ENCODE measurements around the gene SORL1-AS1.

The SORL1-AS1 gene

DNA sequence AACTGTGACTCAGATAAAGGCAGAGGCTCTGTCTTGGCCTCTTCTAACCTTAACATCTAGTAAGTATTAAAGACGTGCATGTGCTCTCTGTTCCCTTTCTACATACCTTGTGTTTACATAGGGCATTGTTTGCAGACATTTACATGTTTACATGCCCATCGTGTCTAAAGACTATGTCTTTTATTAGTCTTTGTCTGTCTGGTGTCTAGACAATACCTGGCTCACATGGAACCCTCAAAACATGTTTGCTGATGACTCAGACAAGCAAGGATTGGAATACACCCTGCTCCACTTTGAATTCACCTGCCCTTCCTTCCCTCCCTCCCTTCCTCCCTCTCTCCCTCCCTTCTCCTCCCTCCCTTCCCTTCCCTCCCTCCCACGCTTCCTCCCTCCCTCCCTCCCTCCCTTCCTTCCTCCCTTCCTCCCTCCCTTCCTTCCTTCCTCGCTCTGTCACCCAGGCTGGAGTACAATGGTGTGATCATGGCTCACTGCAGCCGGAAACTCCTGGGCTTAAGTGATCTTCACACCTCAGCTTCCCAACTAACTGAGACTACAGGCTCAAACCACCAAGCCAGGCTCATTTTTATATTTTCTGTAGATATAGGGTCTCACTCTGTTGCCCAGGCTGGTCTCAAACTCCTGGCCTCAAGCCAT lies 23.7 kb upstream of the SORL1-AS1 start:
- BruUV-seq (replicated peaks), result no TSS peak
- H4K8ac ChIP-seq (ENCODE audit: low read depth in 2 of 2, low read length in 2 of 2), result no peak overlapping the region
- H3K9me1 ChIP-seq (ENCODE audit: insufficient read depth, low read length), result peaks cover 5% of the 10 kb centered on the region
- POLR2A ChIA-PET (ENCODE audit: unreplicated experiment), result no interaction called here
- H4K91ac ChIP-seq (ENCODE audit: insufficient read depth, low read depth, low read length), result no peak overlapping the region
- no peak overlapping the region for H3K4me3 ChIP-seq (ENCODE audit: insufficient read depth, low read depth, low read length)
- peaks cover 7% of the 10 kb centered on the region for H3K27me3 ChIP-seq (ENCODE audit: control insufficient read depth, insufficient read depth, low read length)
- no peak overlapping the region for H2BK20ac ChIP-seq (ENCODE audit: low read depth, low read length)
- dilution Hi-C loops (cut with HindIII; ENCODE audit: low sequenced_read_pairs, unreplicated experiment) (no loop called here), in situ Hi-C loops (cut with MboI; ENCODE audit: low sequenced_read_pairs) (no loop called here), intact Hi-C loops (cut with micrococcal nuclease) (no loop called here)
- no peak for ATAC-seq (ENCODE audit: low read depth)
- no peak overlapping the region for H2BK5ac ChIP-seq (ENCODE audit: low read depth, low read length, poor library complexity, severe bottlenecking)
- H3K27ac ChIP-seq (ENCODE audit: insufficient read depth, low read length), result no peak overlapping the region
- WGBS, 2 experiments (ENCODE audit: extremely low coverage in 2 of 2, insufficient read length in 1 of 2), result no CpG with 5 or more reads among the region's 5 CpGs
- H3K9me3 ChIP-seq (ENCODE audit: control insufficient read depth, insufficient read depth, low read length), result no peaks in the 10 kb centered on the region
- TF ChIP-seq BHLHE40 (IDR thresholded peaks at IDR 0.05; ENCODE audit: low read depth, low read length) (no peak), FOS (IDR thresholded peaks at IDR 0.05; ENCODE audit: low read depth, low read length) (no peak), MAZ (IDR thresholded peaks at IDR 0.05; ENCODE audit: borderline replicate concordance, low read depth, low read length) (no peak), SMC3 (IDR thresholded peaks at IDR 0.05; ENCODE audit: low read depth, low read length) (no peak), RAD21 (IDR thresholded peaks at IDR 0.05; ENCODE audit: low read length) (no peak)
- TF ChIP-seq, protein P1, sequence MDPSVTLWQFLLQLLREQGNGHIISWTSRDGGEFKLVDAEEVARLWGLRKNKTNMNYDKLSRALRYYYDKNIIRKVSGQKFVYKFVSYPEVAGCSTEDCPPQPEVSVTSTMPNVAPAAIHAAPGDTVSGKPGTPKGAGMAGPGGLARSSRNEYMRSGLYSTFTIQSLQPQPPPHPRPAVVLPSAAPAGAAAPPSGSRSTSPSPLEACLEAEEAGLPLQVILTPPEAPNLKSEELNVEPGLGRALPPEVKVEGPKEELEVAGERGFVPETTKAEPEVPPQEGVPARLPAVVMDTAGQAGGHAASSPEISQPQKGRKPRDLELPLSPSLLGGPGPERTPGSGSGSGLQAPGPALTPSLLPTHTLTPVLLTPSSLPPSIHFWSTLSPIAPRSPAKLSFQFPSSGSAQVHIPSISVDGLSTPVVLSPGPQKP (IDR thresholded peaks at IDR 0.05; ENCODE audit: borderline replicate concordance, low read depth, low read length), result no peak
- H3K56ac ChIP-seq (ENCODE audit: extremely low read depth, insufficient read depth, low read length), result no peak overlapping the region
- H3K4me1 ChIP-seq (ENCODE audit: control insufficient read depth, insufficient read depth, low read length), result no peaks in the 10 kb centered on the region
- no peak for DNase-seq
- no peak overlapping the region for H4K5ac ChIP-seq (ENCODE audit: low read depth, low read length)
- H2AK5ac ChIP-seq (ENCODE audit: low read depth, low read length), result no peak overlapping the region
- no peak overlapping the region for H2AK9ac ChIP-seq (replicated peaks; ENCODE audit: low read depth, low read length, poor library complexity)
- no peak overlapping the region for H3K14ac ChIP-seq (replicated peaks; ENCODE audit: low read depth, low read length)
- H3K36me3 ChIP-seq (ENCODE audit: control insufficient read depth, insufficient read depth, low read length), result no peaks in the 10 kb centered on the region
- no peaks in the 10 kb centered on the region for H3K79me1 ChIP-seq (ENCODE audit: low read depth in 1 of 2, low read length in 2 of 2)
- H3K4me2 ChIP-seq (ENCODE audit: low read depth, low read length), result no peak overlapping the region
- CTCF ChIA-PET, result interaction anchor here (1.1 kb wide), 1 partner anchor 9 kb away, joined by 3 read pairs; no protein-coding TSS in a partner anchor
- no peak overlapping the region for H2BK15ac ChIP-seq (ENCODE audit: low read depth, low read length)
- no peak overlapping the region for H2BK120ac ChIP-seq (ENCODE audit: low read depth, low read length)
- H4K20me1 ChIP-seq (ENCODE audit: insufficient read depth, low read length), result no peaks in the 10 kb centered on the region
- H3K9ac ChIP-seq (ENCODE audit: low read depth, low read length), result no peak overlapping the region
- H3K18ac ChIP-seq (ENCODE audit: low read depth, low read length), result no peak overlapping the region
- no peak overlapping the region for H2AFZ ChIP-seq (replicated peaks; ENCODE audit: low read length, poor library complexity)
- H3K4ac ChIP-seq (ENCODE audit: low read depth, low read length), result no peak overlapping the region
- H3K23ac ChIP-seq (ENCODE audit: low read depth, low read length), result no peak overlapping the region

Measured in IMR-90 (cell line).